Measurements from ENCODE around the gene ZNF85.
"Not testable (repeated sequence)": the region's sequence is repeated elsewhere in the genome, so short reads cannot be mapped to it uniquely, and the experiment has no call there.

Gene ZNF85

DNA sequence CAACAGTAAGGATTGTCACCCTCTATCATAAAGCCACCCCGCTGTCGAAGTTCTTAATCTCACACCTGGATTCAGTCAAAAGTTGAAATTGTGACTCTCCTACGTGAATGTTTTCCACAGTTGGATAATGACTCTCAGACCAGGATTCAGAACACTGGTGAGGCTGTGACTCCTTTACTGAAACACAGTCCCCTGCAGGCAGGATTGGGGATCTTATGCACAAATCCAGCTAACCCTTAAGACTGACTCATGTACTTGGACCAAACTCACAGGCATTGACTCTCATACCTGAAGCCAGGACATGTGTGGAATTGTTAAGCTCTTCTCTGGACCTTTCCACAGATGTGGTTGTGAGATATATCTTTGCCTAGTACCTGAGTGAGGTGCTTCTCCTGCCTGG, 46.8 kb downstream of the ZNF85 start:
- H3K27ac ChIP-seq (ENCODE audit: low read length): no peak overlapping the region
- H3K27me3 ChIP-seq (ENCODE audit: control insufficient read depth in 1 of 2, insufficient read depth in 2 of 2, low read length in 2 of 2): no peaks in the 10 kb centered on the region
- peaks cover 0 to 4% of the 10 kb centered on the region in 2 donors for H3K9me3 ChIP-seq (ENCODE audit: control insufficient read depth in 2 of 2, low read length in 2 of 2)
- H3K9ac ChIP-seq (ENCODE audit: low read length in 2 of 2): no peak overlapping the region
- no peaks in the 10 kb centered on the region for H3K36me3 ChIP-seq (ENCODE audit: control insufficient read depth in 2 of 2, insufficient read depth in 2 of 2, low read length in 2 of 2)
- no peaks in the 10 kb centered on the region for H3K4me1 ChIP-seq (ENCODE audit: control insufficient read depth, insufficient read depth, low read length)
- no peak overlapping the region for H3K4me3 ChIP-seq (ENCODE audit: low read length in 2 of 2)

DNA sequence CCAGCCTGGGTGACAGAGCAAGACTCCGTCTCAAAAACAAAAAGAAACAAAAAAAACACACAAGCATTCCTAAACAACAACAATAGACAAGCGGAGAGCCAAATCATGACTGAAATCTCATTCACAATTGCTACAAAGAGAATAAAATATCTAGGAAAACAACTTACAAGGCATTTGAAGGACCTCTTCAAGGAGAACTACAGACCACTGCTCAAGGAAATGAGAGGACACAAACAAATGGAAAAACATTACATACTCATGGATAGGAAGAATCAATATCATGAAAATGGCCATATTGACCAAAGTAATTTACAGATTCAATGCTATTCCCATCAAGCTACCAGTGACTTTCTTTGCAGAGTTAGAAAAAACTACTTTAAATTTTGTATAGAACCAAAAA, 69.7 kb downstream of the ZNF85 start:
- H3K36me3 ChIP-seq (ENCODE audit: control insufficient read depth in 2 of 2, insufficient read depth in 2 of 2, low read length in 2 of 2); H3K4me3 ChIP-seq (ENCODE audit: low read length in 2 of 2); H3K4me1 ChIP-seq (ENCODE audit: control insufficient read depth, insufficient read depth, low read length); H3K27ac ChIP-seq (ENCODE audit: low read length); H3K9ac ChIP-seq (ENCODE audit: low read length in 2 of 2); H3K27me3 ChIP-seq (ENCODE audit: control insufficient read depth in 1 of 2, insufficient read depth in 2 of 2, low read length in 2 of 2); H3K9me3 ChIP-seq (ENCODE audit: control insufficient read depth in 2 of 2, low read length in 2 of 2): not testable (repeated sequence)

DNA sequence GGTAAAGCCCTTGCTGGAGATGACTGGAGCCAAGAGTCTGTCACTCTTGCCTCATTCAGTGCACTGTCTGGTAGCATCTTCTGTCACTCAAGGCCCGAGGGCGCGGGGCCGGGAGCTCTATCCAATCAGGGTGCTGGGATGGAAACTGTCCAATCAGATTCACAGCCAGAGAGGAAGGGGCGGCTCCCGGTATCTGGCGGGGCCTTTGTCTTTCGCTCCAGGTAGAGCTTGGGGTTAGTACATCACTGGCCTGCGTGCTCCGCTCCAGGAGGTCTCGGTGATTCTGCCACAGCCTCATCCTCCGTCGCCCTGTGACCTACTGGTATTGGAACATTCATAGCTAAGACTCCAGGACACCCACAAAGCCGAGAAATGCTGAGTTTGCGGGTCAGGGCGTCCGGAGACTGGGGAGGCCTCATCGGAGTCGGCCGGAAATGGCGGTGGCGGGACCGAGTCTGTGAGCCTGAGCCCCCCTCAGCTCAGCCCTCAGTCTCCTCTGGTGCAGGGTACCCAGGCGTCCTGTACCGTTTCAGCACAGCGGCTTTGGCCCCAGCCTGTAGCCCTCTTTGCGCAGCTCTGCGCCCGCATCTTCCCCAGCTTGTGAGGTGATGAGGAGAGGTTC, 76.8 kb downstream of the ZNF85 start:
- Histone ChIP-seq H3K27ac (ENCODE audit: low read length) (no peak overlapping the region), H3K9me3 (ENCODE audit: control insufficient read depth in 2 of 2, low read length in 2 of 2) (no peaks in the 10 kb centered on the region), H3K9ac (ENCODE audit: low read length in 2 of 2) (no peak overlapping the region), H3K27me3 (ENCODE audit: control insufficient read depth in 1 of 2, insufficient read depth in 2 of 2, low read length in 2 of 2) (no peaks in the 10 kb centered on the region), H3K36me3 (ENCODE audit: control insufficient read depth in 2 of 2, insufficient read depth in 2 of 2, low read length in 2 of 2) (no peaks in the 10 kb centered on the region), H3K4me1 (ENCODE audit: control insufficient read depth, insufficient read depth, low read length) (peaks cover 4% of the 10 kb centered on the region), H3K4me3 (ENCODE audit: low read length in 2 of 2) (peak overlapping the region; percentile 76)

Data from stomach smooth muscle (tissue), 2 donors.